Gastroesophageal sphincter (tissue), 4 donors: ENCODE measurements around the gene TSGA10. TPM values are rescaled to one million over a fixed set of nuclear protein-coding genes. Genes with fewer than 3 reads are reported as not detected.

Experiments used
- ATAC-seq: fragments of 150-250 bp; one replicate; pipeline ENCODE4 v1.9.1; 2016; ENCODE audit warnings: mild to moderate bottlenecking, moderate library complexity
- H3K27ac ChIP-seq, 4 donors: fragments of 200-600 bp; sonication (generic) in 3 of 4; 1 replicate in 3 of 4; 2 replicates in 1 of 4; pipeline ENCODE4 v1.5.1; 2016 to 2019
- H3K27me3 ChIP-seq: fragments of 200-600 bp; sonication (generic); one replicate; pipeline ENCODE4 v1.5.1; 2019
- H3K36me3 ChIP-seq, 2 donors: fragments of 200-600 bp; sonication (generic); one replicate each; pipeline ENCODE4 v1.5.1; 2019; ENCODE audit warnings: control low read depth in 1 of 2
- H3K4me1 ChIP-seq, 3 donors: fragments of 200-600 bp; sonication (generic); 1 replicate in 2 of 3; 2 replicates in 1 of 3; pipeline ENCODE4 v1.5.1; 2016 to 2019; ENCODE audit warnings: control low read depth in 2 of 3
- H3K4me3 ChIP-seq, 2 donors: fragments of 200-600 bp; sonication (generic); one replicate each; pipeline ENCODE4 v1.5.1; 2019; ENCODE audit warnings: mild to moderate bottlenecking in 1 of 2, moderate library complexity in 1 of 2
- H3K9me3 ChIP-seq, 3 donors: fragments of 200-600 bp; sonication (generic); one replicate each; pipeline ENCODE4 v1.5.1; 2017 to 2019; ENCODE audit warnings: control low read depth in 2 of 3
- CTCF ChIP-seq, 4 experiments: fragments of 200-600 bp in 2 of 4; fragments of 450-650 bp in 2 of 4; sonication (generic) in 1 of 4; IDR thresholded peaks; one replicate each; pipeline ENCODE4 v1.5.1; 2017 to 2019; ENCODE audit warnings: antibody characterized with exemption in 4 of 4, mild to moderate bottlenecking in 2 of 4, moderate library complexity in 2 of 4
- EP300 ChIP-seq: sonication (generic); formaldehyde crosslinking; IDR thresholded peaks from one replicate; pipeline ENCODE4 v1.6.1; 2017; ENCODE audit warnings: antibody characterized with exemption, mild to moderate bottlenecking
- POLR2A ChIP-seq, 2 donors: fragments of 450-650 bp; IDR thresholded peaks; one replicate each; pipeline ENCODE4 v1.6.1; 2017; ENCODE audit warnings: antibody characterized with exemption in 2 of 2, mild to moderate bottlenecking in 2 of 2, moderate library complexity in 1 of 2
- POLR2AphosphoS5 ChIP-seq: sonication (generic); formaldehyde crosslinking; IDR thresholded peaks from one replicate; pipeline ENCODE4 v1.6.1; 2017; ENCODE audit warnings: antibody characterized with exemption
- WGBS, 2 donors: methylation state at CpG; one replicate each; pipeline ENCODE4 v1.1.5; 2018; ENCODE audit warnings: low coverage in 1 of 2; 5-methylcytosine and 5-hydroxymethylcytosine counted together
- total RNA-seq, 4 donors: library from RNA; depleted of rRNA; stranded (reverse); fragments of >200 nt; gene quantifications; one replicate each; pipeline ENCODE4 v1.1.0, GENCODE V29; 2016

The TSGA10 gene
- total RNA-seq, 4 donors from 2014 or later: 1.2 to 2.2 (median 1.5) TPM

GRCh38 chr2:99085421-99085820 lies 69.3 kb downstream of the TSGA10 start:
- WGBS, 2 donors: 63% methylated on average over 2 of the region's 2 CpGs; no CpG with 5 or more reads in 1 of the 2 donors
- TF ChIP-seq EP300 (no peak), POLR2A (IDR thresholded peaks at IDR 0.05) (no peak), POLR2AphosphoS5 (no peak), CTCF (IDR thresholded peaks at IDR 0.05) (no peak)
- no peak for ATAC-seq
- Histone ChIP-seq H3K4me3 (no peak overlapping the region), H3K9me3 (no peaks in the 10 kb centered on the region), H3K27me3 (peaks cover 12% of the 10 kb centered on the region), H3K4me1 (no peaks in the 10 kb centered on the region), H3K27ac (no peak overlapping the region), H3K36me3 (no peaks in the 10 kb centered on the region)

GRCh38 chr2:99084256-99084655 lies 70.5 kb downstream of the TSGA10 start:
- no peak overlapping the region for H3K27ac ChIP-seq
- no peak for ATAC-seq
- no peaks in the 10 kb centered on the region for H3K36me3 ChIP-seq
- no peak for TF ChIP-seq EP300
- no peak for TF ChIP-seq CTCF (IDR thresholded peaks at IDR 0.05)
- no peak for TF ChIP-seq POLR2AphosphoS5
- TF ChIP-seq POLR2A (IDR thresholded peaks at IDR 0.05): no peak
- WGBS, 2 donors: 53 to 66% methylated on average over 2 to 4 of the region's 4 CpGs
- H3K4me3 ChIP-seq: no peak overlapping the region
- no peaks in the 10 kb centered on the region for H3K9me3 ChIP-seq
- H3K4me1 ChIP-seq: no peaks in the 10 kb centered on the region
- peaks cover 12% of the 10 kb centered on the region for H3K27me3 ChIP-seq

- Histone ChIP-seq H3K4me1 (no peaks in the 10 kb centered on the region), H3K36me3 (no peaks in the 10 kb centered on the region), H3K27ac (no peak overlapping the region), H3K4me3 (no peak overlapping the region), H3K27me3 (peaks cover 12% of the 10 kb centered on the region), H3K9me3 (no peaks in the 10 kb centered on the region)
- WGBS, 2 donors: 22 to 37% methylated on average over 4 of the region's 4 CpGs
- TF ChIP-seq EP300: no peak
- TF ChIP-seq CTCF (IDR thresholded peaks at IDR 0.05): no peak
- no peak for TF ChIP-seq POLR2AphosphoS5
- no peak for TF ChIP-seq POLR2A (IDR thresholded peaks at IDR 0.05)
- ATAC-seq: no peak
Observed at GRCh38 chr2:99081891-99082290, 72.9 kb downstream of the TSGA10 start.

GRCh38 chr2:99079226-99079625 lies 75.5 kb downstream of the TSGA10 start:
- Histone ChIP-seq H3K27ac (no peak overlapping the region), H3K36me3 (no peaks in the 10 kb centered on the region), H3K27me3 (peaks cover 12% of the 10 kb centered on the region), H3K9me3 (no peaks in the 10 kb centered on the region), H3K4me1 (no peaks in the 10 kb centered on the region), H3K4me3 (no peak overlapping the region)
- no peak for TF ChIP-seq EP300
- TF ChIP-seq CTCF (IDR thresholded peaks at IDR 0.05): no peak
- TF ChIP-seq POLR2AphosphoS5: no peak
- no peak for TF ChIP-seq POLR2A (IDR thresholded peaks at IDR 0.05)
- ATAC-seq: no peak
- 61 to 65% methylated on average over 2 of the region's 2 CpGs for WGBS, 2 donors

GRCh38 chr2:99072551-99072950 lies 82.2 kb downstream of the TSGA10 start:
- Histone ChIP-seq H3K9me3 (no peaks in the 10 kb centered on the region), H3K36me3 (no peaks in the 10 kb centered on the region)

More at GRCh38 chr2:99072551-99072950, 82.2 kb downstream of the TSGA10 start:
- WGBS, 2 donors: 46 to 88% methylated on average over 1 of the region's 1 CpG
- Histone ChIP-seq H3K4me3 (no peak overlapping the region), H3K27ac (no peak overlapping the region), H3K27me3 (no peaks in the 10 kb centered on the region), H3K4me1 (no peaks in the 10 kb centered on the region)
- TF ChIP-seq POLR2AphosphoS5: no peak
- TF ChIP-seq EP300: no peak
- TF ChIP-seq POLR2A (IDR thresholded peaks at IDR 0.05): no peak
- TF ChIP-seq CTCF (IDR thresholded peaks at IDR 0.05): no peak
- ATAC-seq: no peak
